PFSK-1 (cell line): ENCODE results near the gene MKI67.

Source experiments
- FOXP2 ChIP-seq: optimal IDR thresholded peaks from 2 replicates; pipeline ENCODE3; 2011; ENCODE audit warnings: borderline replicate concordance, control low read depth, inconsistent platforms; ENCODE audit not compliant: insufficient read depth; ENCODE audit errors: extremely low read length, extremely low read depth
- POLR2AphosphoS5 ChIP-seq: IDR thresholded peaks from 2 replicates; pipeline ENCODE4 v1.6.1; 2012; ENCODE audit warnings: low read depth, mild to moderate bottlenecking, control low read depth, low read length, moderate library complexity
- REST ChIP-seq, 2 experiments: IDR thresholded peaks; 2 replicates each; pipeline versions ENCODE4 v1.6.1 to v1.8.0; 2011 to 2012; ENCODE audit warnings: low read depth in 2 of 2, low read length in 2 of 2, control low read depth in 1 of 2, inconsistent platforms in 1 of 2, mild to moderate bottlenecking in 1 of 2, moderate library complexity in 1 of 2; ENCODE audit not compliant: insufficient read depth in 1 of 2
- SIN3A ChIP-seq: IDR thresholded peaks from 2 replicates; pipeline ENCODE4 v1.6.1; 2012; ENCODE audit warnings: mild to moderate bottlenecking, low read length, moderate library complexity, borderline replicate concordance; ENCODE audit not compliant: insufficient read depth
- TAF1 ChIP-seq: IDR thresholded peaks from 2 replicates; pipeline ENCODE4 v1.6.1; 2012; ENCODE audit warnings: low read length, control low read depth, borderline replicate concordance; ENCODE audit not compliant: insufficient read depth

- TF ChIP-seq POLR2AphosphoS5: no peak
- no peak for TF ChIP-seq REST (IDR thresholded peaks at IDR 0.05; ENCODE audit: insufficient read depth in 1 of 2, low read depth in 2 of 2, low read length in 2 of 2)
- no peak for TF ChIP-seq TAF1
- TF ChIP-seq SIN3A: no peak
- TF ChIP-seq FOXP2: no peak
Observed at GRCh38 chr10:128116187-128116586, 10.0 kb downstream of the MKI67 start.
